Fibroblast of mammary gland (primary cell): ENCODE measurements around the gene MEMO1.

Experiments used
- DNase-seq: peaks from one replicate; pipeline ENCODE4 v3.0.0-alpha.2; 2010; ENCODE audit warnings: low read depth
- H3K4me3 ChIP-seq: 2 replicates; pipeline ENCODE4 v1.5.1; 2011; ENCODE audit warnings: low read depth, mild to moderate bottlenecking, low read length, moderate library complexity; ENCODE audit not compliant: control insufficient read depth
- CTCF ChIP-seq: conservative IDR thresholded peaks from 2 replicates; pipeline ENCODE4 v1.5.1; 2011; ENCODE audit warnings: low read depth, low read length, inconsistent platforms; ENCODE audit not compliant: control insufficient read depth, insufficient read depth

MEMO1 gene

GRCh38 chr2:31980674-31981356, 30.0 kb downstream of the MEMO1 start:
- no peak for TF ChIP-seq CTCF
- DNase-seq: peak; percentile 45
- H3K4me3 ChIP-seq: no peak overlapping the region

- peak; percentile 36 for DNase-seq
- no peak for TF ChIP-seq CTCF
Measured at GRCh38 chr2:31979956-31980355, 30.9 kb downstream of the MEMO1 start.

GRCh38 chr2:31979018-31979417, 31.8 kb downstream of the MEMO1 start:
- TF ChIP-seq CTCF: no peak
- DNase-seq: no peak
- H3K4me3 ChIP-seq: no peak overlapping the region

More at GRCh38 chr2:31979956-31980355, 30.9 kb downstream of the MEMO1 start:
- no peak overlapping the region for H3K4me3 ChIP-seq

- DNase-seq: no peak
- no peak overlapping the region for H3K4me3 ChIP-seq
- no peak for TF ChIP-seq CTCF
Measured at GRCh38 chr2:31978436-31978835, 32.4 kb downstream of the MEMO1 start.

- no peak overlapping the region for H3K4me3 ChIP-seq
- no peak for DNase-seq
- no peak for TF ChIP-seq CTCF
Measured at GRCh38 chr2:31973665-31974064, 37.1 kb downstream of the MEMO1 start.

- no peak for DNase-seq
- no peak for TF ChIP-seq CTCF
- H3K4me3 ChIP-seq: no peak overlapping the region
Measured at GRCh38 chr2:31972059-31972458, 38.7 kb downstream of the MEMO1 start.

- no peak for DNase-seq
- no peak overlapping the region for H3K4me3 ChIP-seq
- no peak for TF ChIP-seq CTCF
Measured at GRCh38 chr2:31969178-31969577, 41.6 kb downstream of the MEMO1 start.
